Measurements from ENCODE around the gene RNF123. TPM values are rescaled to one million over a fixed set of nuclear protein-coding genes. Genes with fewer than 3 reads are reported as not detected.

Gene RNF123
- total RNA-seq, 1 experiment from 2014 or later, result 23.1 TPM

DNA sequence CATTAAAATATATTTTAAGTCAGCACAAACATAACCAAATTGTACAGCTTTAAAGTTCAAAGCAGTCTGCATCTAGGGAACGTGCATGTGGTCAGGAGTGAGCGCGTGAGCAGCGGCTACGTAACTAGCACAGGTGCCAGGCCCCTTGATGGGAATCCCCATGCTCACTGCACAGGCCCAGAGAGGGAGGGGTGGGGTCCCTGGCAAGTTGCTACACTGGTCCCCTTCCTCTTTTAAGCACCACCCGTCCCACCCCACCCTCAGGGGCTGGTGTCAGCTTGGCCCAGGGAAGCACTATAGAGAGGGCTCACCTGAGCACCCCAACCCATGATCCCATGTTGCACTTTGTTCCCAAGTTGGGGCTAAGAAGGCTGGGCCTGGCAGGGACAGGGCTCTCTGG lies 35.2 kb downstream of the RNF123 start:
- DNase-seq (ENCODE audit: low read depth, low spot score), result no peak
- BruUV-seq (replicated peaks), result no TSS peak
- Histone ChIP-seq H3K27me3 (ENCODE audit: control insufficient read depth, insufficient read depth, low read length) (no peaks in the 10 kb centered on the region), H3K4me3 (ENCODE audit: low read depth in 2 of 2, low read length in 2 of 2) (peak overlapping the region; percentile 59 to 89), H3K9me3 (ENCODE audit: control insufficient read depth, insufficient read depth, low read depth, low read length) (no peaks in the 10 kb centered on the region), H3K36me3 (ENCODE audit: control insufficient read depth, insufficient read depth, low read length) (peaks cover 3% of the 10 kb centered on the region), H3K27ac (ENCODE audit: low read length) (peak overlapping the region; percentile 90), H3K4me1 (ENCODE audit: control insufficient read depth, insufficient read depth, low read length) (peaks cover 16% of the 10 kb centered on the region)
- in situ Hi-C loops (cut with HindIII; ENCODE audit: low pct_unique_long_range_greater_than_20kb, low sequenced_read_pairs) (no loop called here), intact Hi-C loops (cut with micrococcal nuclease; ENCODE audit: unreplicated experiment) (no loop called here)
- TF ChIP-seq POLR2AphosphoS5 (IDR thresholded peaks at IDR 0.05; ENCODE audit: low read depth, low read length) (no peak), TCF7L2 (IDR thresholded peaks at IDR 0.05; ENCODE audit: low read depth, low read length) (no peak), SIN3A (IDR thresholded peaks at IDR 0.05; ENCODE audit: borderline replicate concordance, insufficient read depth, low read depth, low read length) (no peak)
- TF ChIP-seq, protein P1, sequence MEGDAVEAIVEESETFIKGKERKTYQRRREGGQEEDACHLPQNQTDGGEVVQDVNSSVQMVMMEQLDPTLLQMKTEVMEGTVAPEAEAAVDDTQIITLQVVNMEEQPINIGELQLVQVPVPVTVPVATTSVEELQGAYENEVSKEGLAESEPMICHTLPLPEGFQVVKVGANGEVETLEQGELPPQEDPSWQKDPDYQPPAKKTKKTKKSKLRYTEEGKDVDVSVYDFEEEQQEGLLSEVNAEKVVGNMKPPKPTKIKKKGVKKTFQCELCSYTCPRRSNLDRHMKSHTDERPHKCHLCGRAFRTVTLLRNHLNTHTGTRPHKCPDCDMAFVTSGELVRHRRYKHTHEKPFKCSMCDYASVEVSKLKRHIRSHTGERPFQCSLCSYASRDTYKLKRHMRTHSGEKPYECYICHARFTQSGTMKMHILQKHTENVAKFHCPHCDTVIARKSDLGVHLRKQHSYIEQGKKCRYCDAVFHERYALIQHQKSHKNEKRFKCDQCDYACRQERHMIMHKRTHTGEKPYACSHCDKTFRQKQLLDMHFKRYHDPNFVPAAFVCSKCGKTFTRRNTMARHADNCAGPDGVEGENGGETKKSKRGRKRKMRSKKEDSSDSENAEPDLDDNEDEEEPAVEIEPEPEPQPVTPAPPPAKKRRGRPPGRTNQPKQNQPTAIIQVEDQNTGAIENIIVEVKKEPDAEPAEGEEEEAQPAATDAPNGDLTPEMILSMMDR (IDR thresholded peaks at IDR 0.05), result no peak
- TF ChIP-seq, protein P2, sequence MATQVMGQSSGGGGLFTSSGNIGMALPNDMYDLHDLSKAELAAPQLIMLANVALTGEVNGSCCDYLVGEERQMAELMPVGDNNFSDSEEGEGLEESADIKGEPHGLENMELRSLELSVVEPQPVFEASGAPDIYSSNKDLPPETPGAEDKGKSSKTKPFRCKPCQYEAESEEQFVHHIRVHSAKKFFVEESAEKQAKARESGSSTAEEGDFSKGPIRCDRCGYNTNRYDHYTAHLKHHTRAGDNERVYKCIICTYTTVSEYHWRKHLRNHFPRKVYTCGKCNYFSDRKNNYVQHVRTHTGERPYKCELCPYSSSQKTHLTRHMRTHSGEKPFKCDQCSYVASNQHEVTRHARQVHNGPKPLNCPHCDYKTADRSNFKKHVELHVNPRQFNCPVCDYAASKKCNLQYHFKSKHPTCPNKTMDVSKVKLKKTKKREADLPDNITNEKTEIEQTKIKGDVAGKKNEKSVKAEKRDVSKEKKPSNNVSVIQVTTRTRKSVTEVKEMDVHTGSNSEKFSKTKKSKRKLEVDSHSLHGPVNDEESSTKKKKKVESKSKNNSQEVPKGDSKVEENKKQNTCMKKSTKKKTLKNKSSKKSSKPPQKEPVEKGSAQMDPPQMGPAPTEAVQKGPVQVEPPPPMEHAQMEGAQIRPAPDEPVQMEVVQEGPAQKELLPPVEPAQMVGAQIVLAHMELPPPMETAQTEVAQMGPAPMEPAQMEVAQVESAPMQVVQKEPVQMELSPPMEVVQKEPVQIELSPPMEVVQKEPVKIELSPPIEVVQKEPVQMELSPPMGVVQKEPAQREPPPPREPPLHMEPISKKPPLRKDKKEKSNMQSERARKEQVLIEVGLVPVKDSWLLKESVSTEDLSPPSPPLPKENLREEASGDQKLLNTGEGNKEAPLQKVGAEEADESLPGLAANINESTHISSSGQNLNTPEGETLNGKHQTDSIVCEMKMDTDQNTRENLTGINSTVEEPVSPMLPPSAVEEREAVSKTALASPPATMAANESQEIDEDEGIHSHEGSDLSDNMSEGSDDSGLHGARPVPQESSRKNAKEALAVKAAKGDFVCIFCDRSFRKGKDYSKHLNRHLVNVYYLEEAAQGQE (IDR thresholded peaks at IDR 0.05; ENCODE audit: insufficient read depth in 1 of 2, low read depth in 2 of 2, low read length in 1 of 2), result no peak
- ChIA-PET CTCF (no interaction called here), POLR2A (no interaction called here)
- ATAC-seq, result no peak

DNA sequence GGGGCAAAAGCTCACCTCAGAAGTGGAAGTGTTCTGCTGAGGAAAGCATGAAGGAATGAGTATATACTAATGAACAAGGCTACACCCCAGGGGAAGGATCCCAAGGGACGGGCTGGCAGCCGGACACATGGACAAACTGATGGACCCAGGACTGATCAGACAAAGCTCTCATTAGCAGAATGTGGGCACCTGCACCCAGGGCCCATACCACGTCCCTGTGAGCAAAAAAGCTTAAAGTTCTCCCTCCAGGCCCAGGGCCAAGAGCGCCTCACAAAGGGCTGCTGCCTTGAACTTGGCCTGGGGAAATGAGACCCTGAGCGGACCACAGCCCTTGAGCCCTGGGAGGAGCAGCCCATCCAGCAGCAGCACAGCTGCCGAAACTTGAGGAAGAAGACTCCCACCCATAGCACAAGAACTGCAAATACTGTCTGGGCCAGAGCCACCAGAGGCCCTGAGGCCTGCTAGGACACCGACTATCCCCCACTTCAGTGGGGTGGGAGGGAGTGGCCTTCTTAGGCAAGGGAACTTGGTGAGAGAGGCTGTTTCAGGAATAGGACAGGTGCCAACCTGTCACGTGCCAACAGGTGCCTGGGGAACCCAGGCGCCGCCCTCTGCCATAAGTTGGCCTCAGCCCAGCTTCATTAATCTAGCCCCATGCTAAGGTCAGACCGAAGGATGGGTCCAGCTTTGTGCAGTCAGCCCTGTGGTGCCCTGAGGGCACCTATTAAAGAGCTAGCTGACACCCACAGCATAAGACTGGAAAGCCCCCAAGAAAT lies 36.7 kb downstream of the RNF123 start:
- peaks cover 16% of the 10 kb centered on the region for H3K4me1 ChIP-seq (ENCODE audit: control insufficient read depth, insufficient read depth, low read length)
- ChIA-PET POLR2A (no interaction called here), CTCF (no interaction called here)
- H3K9me3 ChIP-seq (ENCODE audit: control insufficient read depth, insufficient read depth, low read depth, low read length), result no peaks in the 10 kb centered on the region
- no peak for DNase-seq (ENCODE audit: low read depth, low spot score)
- intact Hi-C loops (cut with micrococcal nuclease; ENCODE audit: unreplicated experiment) (no loop called here), in situ Hi-C loops (cut with HindIII; ENCODE audit: low pct_unique_long_range_greater_than_20kb, low sequenced_read_pairs) (no loop called here)
- no peak for ATAC-seq
- H3K27ac ChIP-seq (ENCODE audit: low read length), result no peak overlapping the region
- no TSS peak for BruUV-seq (replicated peaks)
- no peaks in the 10 kb centered on the region for H3K27me3 ChIP-seq (ENCODE audit: control insufficient read depth, insufficient read depth, low read length)
- no peak for TF ChIP-seq SIN3A (IDR thresholded peaks at IDR 0.05; ENCODE audit: borderline replicate concordance, insufficient read depth, low read depth, low read length)
- TF ChIP-seq POLR2AphosphoS5 (IDR thresholded peaks at IDR 0.05; ENCODE audit: low read depth, low read length), result no peak
- TF ChIP-seq, protein P1 (IDR thresholded peaks at IDR 0.05), result no peak
- no peak for TF ChIP-seq TCF7L2 (IDR thresholded peaks at IDR 0.05; ENCODE audit: low read depth, low read length)
- TF ChIP-seq, protein P2 (IDR thresholded peaks at IDR 0.05; ENCODE audit: insufficient read depth in 1 of 2, low read depth in 2 of 2, low read length in 1 of 2), result no peak
- H3K36me3 ChIP-seq (ENCODE audit: control insufficient read depth, insufficient read depth, low read length), result peaks cover 3% of the 10 kb centered on the region
- no peak overlapping the region for H3K4me3 ChIP-seq (ENCODE audit: low read depth in 2 of 2, low read length in 2 of 2)

Data from Panc1 (cell line).